Left ventricle myocardium superior (tissue), 1 donor: ENCODE measurements around the gene ZNF785. TPM values are rescaled to one million over a fixed set of nuclear protein-coding genes. Genes with fewer than 3 reads are reported as not detected.
A peak's percentile ranks its signal among the peaks of the same experiment; 100 is the strongest.
"Not testable (repeated sequence)": the region's sequence is repeated elsewhere in the genome, so short reads cannot be mapped to it uniquely, and the experiment has no call there.

Experiments used
- ATAC-seq: fragments of 200-7000 bp; cut with Tn5 transposase; one replicate; pipeline ENCODE4 v1.9.1; 2020; ENCODE audit warnings: mild to moderate bottlenecking, moderate library complexity
- DNase-seq: peaks from one replicate; pipeline ENCODE4 v3.0.0-alpha.2; 2020
- intact Hi-C: fragments of 100-400 bp; cut with micrococcal nuclease; formaldehyde crosslinking; loops from one replicate; pipeline ENCODE4 v1.11.0; 2022
- total RNA-seq: library from RNA; stranded (reverse); fragmentation: NEBNext Ultra II Directional; extraction: Animal tissue kit (Norgen Biotek cat#: 25700); gene quantifications from one replicate; pipeline ENCODE4 v1.2.1, GENCODE V29; 2021
- donor health status: DM: no; HTN: yes; CAD: no; lungs with severe emphysema.

ZNF785 gene
- total RNA-seq, 1 donor from 2014 or later: 7.3 TPM

- ATAC-seq (no peak), DNase-seq (no peak)
Measured at GRCh38 chr16:30548416-30549253, 36.9 kb downstream of the ZNF785 start.

GRCh38 chr16:30546115-30546514 lies 39.4 kb downstream of the ZNF785 start:
- no peak for DNase-seq
- intact Hi-C loops: no loop called here
- ATAC-seq: no peak

More at GRCh38 chr16:30548416-30549253, 36.9 kb downstream of the ZNF785 start:
- intact Hi-C loops: no loop called here

- no peak for DNase-seq
- intact Hi-C loops: no loop called here
- no peak for ATAC-seq
Measured at GRCh38 chr16:30543067-30543466, 42.4 kb downstream of the ZNF785 start.

GRCh38 chr16:30541502-30542329 lies 43.8 kb downstream of the ZNF785 start:
- no peak for ATAC-seq
- no peak for DNase-seq
- intact Hi-C loops: no loop called here

GRCh38 chr16:30540916-30541464 lies 44.5 kb downstream of the ZNF785 start:
- DNase-seq, intact Hi-C loops, ATAC-seq: not testable (repeated sequence)

- ATAC-seq, DNase-seq, intact Hi-C loops: not testable (repeated sequence)
Measured at GRCh38 chr16:30539986-30540526, 45.4 kb downstream of the ZNF785 start.

GRCh38 chr16:30539000-30539964 lies 46.2 kb downstream of the ZNF785 start:
- peak; percentile 75 for DNase-seq
- peak; percentile 78 for ATAC-seq
- intact Hi-C loops: no loop called here

- intact Hi-C loops, DNase-seq, ATAC-seq: not testable (repeated sequence)
Measured at GRCh38 chr16:30536391-30537024, 49.0 kb downstream of the ZNF785 start.

- DNase-seq (peak; percentile 77), ATAC-seq (peak; percentile 57)
- intact Hi-C loops: no loop called here
Measured at GRCh38 chr16:30535777-30536190, 49.7 kb downstream of the ZNF785 start.

- intact Hi-C loops: no loop called here
- no peak for DNase-seq
Measured at GRCh38 chr16:30535106-30535776, 50.3 kb downstream of the ZNF785 start.

GRCh38 chr16:30534368-30535105 lies 51.0 kb downstream of the ZNF785 start, which contains the start of gene ZNF747:
ZNF747 (minus strand) TSS chr16:30534858; CDS start chr16:30534679, 179 bp downstream.
- ATAC-seq (peak; percentile 88), DNase-seq (peak; percentile 96)
- intact Hi-C loops: no loop called here

More at GRCh38 chr16:30535106-30535776, 50.3 kb downstream of the ZNF785 start:
- ATAC-seq: peak; percentile 0

GRCh38 chr16:30533748-30534367 lies 51.6 kb downstream of the ZNF785 start:
- intact Hi-C loops: no loop called here
- DNase-seq (no peak), ATAC-seq (peak; percentile 2)

GRCh38 chr16:30533146-30533522 lies 52.4 kb downstream of the ZNF785 start:
- intact Hi-C loops: no loop called here
- DNase-seq (no peak), ATAC-seq (no peak)

- intact Hi-C loops: no loop called here
Measured at GRCh38 chr16:30532285-30533145, 53.0 kb downstream of the ZNF785 start.

More at GRCh38 chr16:30532285-30533145, 53.0 kb downstream of the ZNF785 start:
- ATAC-seq (no peak), DNase-seq (no peak)
